ENCODE results near the gene SLC1A4. TPM values are rescaled to one million over a fixed set of nuclear protein-coding genes. Genes with fewer than 3 reads are reported as not detected.

SLC1A4 gene
- total RNA-seq, 4 donors from 2014 or later = 2.7 to 12.4 (median 3.4) TPM

GRCh38 chr2:65064728-65065552 lies 75.7 kb downstream of the SLC1A4 start:
- Histone ChIP-seq H3K4me3 (no peak overlapping the region), H3K4me1 (peaks cover 0 to 30% (median 0%) of the 10 kb centered on the region in 4 donors), H3K9me3 (no peaks in the 10 kb centered on the region), H3K36me3 (peaks cover 0 to under 1% (median 0%) of the 10 kb centered on the region in 3 donors), H3K27ac (peak overlapping the region; percentile 23 to 53 (median 40)), H3K27me3 (no peaks in the 10 kb centered on the region)
- DNase-seq = peak in 2 of 3 donors; percentile 59 to 75
- peak in 1 of 2 donors; percentile 22 for TF ChIP-seq POLR2A (IDR thresholded peaks at IDR 0.05)
- TF ChIP-seq, protein P1, sequence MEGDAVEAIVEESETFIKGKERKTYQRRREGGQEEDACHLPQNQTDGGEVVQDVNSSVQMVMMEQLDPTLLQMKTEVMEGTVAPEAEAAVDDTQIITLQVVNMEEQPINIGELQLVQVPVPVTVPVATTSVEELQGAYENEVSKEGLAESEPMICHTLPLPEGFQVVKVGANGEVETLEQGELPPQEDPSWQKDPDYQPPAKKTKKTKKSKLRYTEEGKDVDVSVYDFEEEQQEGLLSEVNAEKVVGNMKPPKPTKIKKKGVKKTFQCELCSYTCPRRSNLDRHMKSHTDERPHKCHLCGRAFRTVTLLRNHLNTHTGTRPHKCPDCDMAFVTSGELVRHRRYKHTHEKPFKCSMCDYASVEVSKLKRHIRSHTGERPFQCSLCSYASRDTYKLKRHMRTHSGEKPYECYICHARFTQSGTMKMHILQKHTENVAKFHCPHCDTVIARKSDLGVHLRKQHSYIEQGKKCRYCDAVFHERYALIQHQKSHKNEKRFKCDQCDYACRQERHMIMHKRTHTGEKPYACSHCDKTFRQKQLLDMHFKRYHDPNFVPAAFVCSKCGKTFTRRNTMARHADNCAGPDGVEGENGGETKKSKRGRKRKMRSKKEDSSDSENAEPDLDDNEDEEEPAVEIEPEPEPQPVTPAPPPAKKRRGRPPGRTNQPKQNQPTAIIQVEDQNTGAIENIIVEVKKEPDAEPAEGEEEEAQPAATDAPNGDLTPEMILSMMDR (IDR thresholded peaks at IDR 0.05) = peak; percentile 46 to 96 (median 90)

DNA sequence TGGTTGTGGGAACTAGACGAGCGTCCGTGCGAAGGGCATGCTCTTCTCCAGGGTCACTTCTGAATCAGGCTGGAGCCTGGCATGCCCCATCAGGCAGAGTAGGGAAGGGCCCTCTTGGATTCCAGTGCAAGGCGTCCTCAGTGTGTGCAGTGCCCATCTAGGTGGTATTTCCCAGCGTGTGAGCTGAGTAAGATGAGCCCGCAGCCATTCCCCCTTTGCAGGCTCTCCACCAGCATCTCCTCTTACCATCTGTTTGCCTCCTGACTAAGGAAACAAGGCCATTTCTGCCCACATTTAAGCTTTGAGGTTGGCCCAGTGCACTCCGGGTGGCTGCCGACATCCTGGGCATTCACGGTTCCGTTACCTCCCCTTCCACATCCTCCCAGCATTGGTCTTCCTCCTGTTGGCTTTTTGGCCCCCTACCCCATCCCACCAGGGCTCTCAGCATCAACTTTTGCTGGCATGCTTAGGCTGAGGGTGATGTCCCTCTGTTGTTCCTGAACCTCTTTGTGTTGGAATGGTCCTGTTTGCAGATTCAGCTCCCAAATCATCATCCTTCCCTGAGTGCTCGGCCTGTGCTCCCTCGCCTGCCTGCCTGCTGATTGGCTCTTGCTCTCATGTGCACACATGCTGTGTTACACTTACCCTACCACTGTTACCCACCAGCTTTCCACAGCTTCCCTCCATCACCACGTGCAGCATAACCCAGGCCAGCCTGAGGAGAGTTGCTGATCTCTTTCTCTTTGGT lies 78.8 kb downstream of the SLC1A4 start:
- peak overlapping the region in 1 of 4 donors; percentile 1 for H3K27ac ChIP-seq
- H3K36me3 ChIP-seq = peaks cover 0 to 30% (median 0%) of the 10 kb centered on the region in 3 donors
- H3K4me3 ChIP-seq = no peak overlapping the region
- H3K4me1 ChIP-seq = peaks cover 0 to 40% (median 3%) of the 10 kb centered on the region in 4 donors
- H3K27me3 ChIP-seq = no peaks in the 10 kb centered on the region
- H3K9me3 ChIP-seq = no peaks in the 10 kb centered on the region
- DNase-seq = no peak
- TF ChIP-seq, protein P1 (IDR thresholded peaks at IDR 0.05) = no peak
- TF ChIP-seq POLR2A (IDR thresholded peaks at IDR 0.05) = no peak

DNA sequence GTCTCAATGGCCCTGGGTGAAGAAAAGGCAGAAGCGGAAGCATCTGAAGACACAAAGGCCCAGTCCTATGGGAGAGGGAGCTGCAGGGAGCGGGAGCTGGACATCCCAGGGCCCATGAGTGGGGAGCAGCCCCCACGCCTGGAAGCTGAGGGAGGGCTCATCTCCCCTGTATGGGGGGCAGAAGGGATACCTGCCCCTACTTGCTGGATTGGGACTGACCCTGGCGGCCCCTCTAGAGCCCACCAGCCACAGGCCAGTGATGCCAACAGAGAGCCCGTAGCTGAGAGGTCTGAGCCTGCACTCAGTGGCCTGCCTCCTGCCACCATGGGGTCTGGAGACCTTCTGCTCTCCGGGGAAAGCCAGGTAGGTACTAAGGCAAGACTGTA lies 80.2 kb downstream of the SLC1A4 start:
- H3K27me3 ChIP-seq = no peaks in the 10 kb centered on the region
- no peak overlapping the region for H3K4me3 ChIP-seq
- DNase-seq = no peak
- peaks cover 0 to 41% (median 0%) of the 10 kb centered on the region in 3 donors for H3K36me3 ChIP-seq
- no peaks in the 10 kb centered on the region for H3K9me3 ChIP-seq
- TF ChIP-seq POLR2A (IDR thresholded peaks at IDR 0.05) = no peak
- TF ChIP-seq, protein P1 (IDR thresholded peaks at IDR 0.05) = no peak
- peaks cover 0 to 28% (median 3%) of the 10 kb centered on the region in 4 donors for H3K4me1 ChIP-seq
- H3K27ac ChIP-seq = peak overlapping the region in 3 of 4 donors; percentile 15 to 80 (median 70)

DNA sequence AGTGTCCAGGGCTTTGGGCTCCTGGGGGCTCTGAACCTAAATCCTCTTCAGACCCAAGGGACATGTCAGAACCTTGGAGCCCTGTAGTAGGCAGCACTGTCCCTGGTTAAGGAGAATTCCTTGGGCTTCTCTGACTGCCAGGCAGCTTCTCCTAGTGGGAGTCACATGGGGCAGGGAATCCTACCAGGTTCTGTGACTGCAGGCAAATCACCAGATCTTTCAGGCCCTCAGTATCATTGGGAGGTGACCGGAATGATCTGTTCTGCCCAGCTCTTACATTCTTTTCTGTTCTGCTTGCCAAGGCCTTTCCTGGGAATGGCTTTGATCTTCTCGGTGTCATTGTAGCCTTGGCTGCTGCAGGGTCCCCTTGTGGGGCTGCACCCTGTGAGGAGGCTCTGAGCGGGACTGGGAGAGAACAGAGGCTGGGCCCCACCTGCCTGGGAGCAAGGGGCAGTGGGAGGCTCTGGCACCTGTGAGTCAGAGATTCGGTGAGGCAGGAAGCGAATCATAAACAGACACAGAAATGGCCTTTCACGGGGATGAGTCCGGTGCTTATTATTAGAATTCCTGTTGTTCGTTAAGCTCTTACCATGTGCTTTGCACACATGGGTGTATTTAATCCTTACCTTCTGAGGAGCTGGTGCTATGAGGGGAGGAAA lies 81.1 kb downstream of the SLC1A4 start:
- peak in 2 of 3 donors; percentile 81 for DNase-seq
- TF ChIP-seq, protein P1 (IDR thresholded peaks at IDR 0.05) = peak in 3 of 6 experiments; percentile 28 to 33 (median 28)
- TF ChIP-seq POLR2A (IDR thresholded peaks at IDR 0.05) = no peak
- H3K4me1 ChIP-seq = peaks cover 0 to 21% (median 3%) of the 10 kb centered on the region in 4 donors
- H3K4me3 ChIP-seq = no peak overlapping the region
- H3K27ac ChIP-seq = peak overlapping the region; percentile 15 to 80 (median 64)
- peaks cover 0 to 41% (median 0%) of the 10 kb centered on the region in 3 donors for H3K36me3 ChIP-seq
- H3K27me3 ChIP-seq = no peaks in the 10 kb centered on the region
- H3K9me3 ChIP-seq = no peaks in the 10 kb centered on the region

GRCh38 chr2:65070856-65071255 lies 81.7 kb downstream of the SLC1A4 start:
- Histone ChIP-seq H3K4me3 (no peak overlapping the region), H3K27me3 (no peaks in the 10 kb centered on the region), H3K36me3 (peaks cover 0 to 41% (median 0%) of the 10 kb centered on the region in 3 donors), H3K4me1 (peaks cover 0 to 23% (median 3%) of the 10 kb centered on the region in 4 donors), H3K27ac (peak overlapping the region in 3 of 4 donors; percentile 57 to 80 (median 70)), H3K9me3 (no peaks in the 10 kb centered on the region)
- DNase-seq = no peak
- TF ChIP-seq, protein P1 (IDR thresholded peaks at IDR 0.05) = no peak
- TF ChIP-seq POLR2A (IDR thresholded peaks at IDR 0.05) = no peak
